DOHH2 (cell line): ENCODE data around the gene MCUR1.

Experiments
- CTCF ChIP-seq: fragments of 200-600 bp; sonication (generic); IDR thresholded peaks from one replicate; pipeline ENCODE4 v1.5.1; 2014; ENCODE audit warnings: antibody characterized with exemption, mild to moderate bottlenecking, low read depth, low read length; ENCODE audit not compliant: poor library complexity, severe bottlenecking
- EZH2phosphoT487 ChIP-seq: fragments of 200-600 bp; sonication (generic); IDR thresholded peaks from 2 replicates; pipeline ENCODE4 v1.6.1; 2017; ENCODE audit warnings: borderline replicate concordance, mild to moderate bottlenecking, antibody characterized with exemption, low read length, moderate library complexity, mixed read lengths

- TF ChIP-seq CTCF = no peak
- TF ChIP-seq EZH2phosphoT487 = no peak
Observed at GRCh38 chr6:13787137-13787536, 27.2 kb downstream of the MCUR1 start.
